ENCODE data around the gene KIF3B.
A peak's percentile ranks its signal among the peaks of the same experiment; 100 is the strongest.
"Not testable (repeated sequence)": the region's sequence is repeated elsewhere in the genome, so short reads cannot be mapped to it uniquely, and the experiment has no call there.

KIF3B gene

DNA sequence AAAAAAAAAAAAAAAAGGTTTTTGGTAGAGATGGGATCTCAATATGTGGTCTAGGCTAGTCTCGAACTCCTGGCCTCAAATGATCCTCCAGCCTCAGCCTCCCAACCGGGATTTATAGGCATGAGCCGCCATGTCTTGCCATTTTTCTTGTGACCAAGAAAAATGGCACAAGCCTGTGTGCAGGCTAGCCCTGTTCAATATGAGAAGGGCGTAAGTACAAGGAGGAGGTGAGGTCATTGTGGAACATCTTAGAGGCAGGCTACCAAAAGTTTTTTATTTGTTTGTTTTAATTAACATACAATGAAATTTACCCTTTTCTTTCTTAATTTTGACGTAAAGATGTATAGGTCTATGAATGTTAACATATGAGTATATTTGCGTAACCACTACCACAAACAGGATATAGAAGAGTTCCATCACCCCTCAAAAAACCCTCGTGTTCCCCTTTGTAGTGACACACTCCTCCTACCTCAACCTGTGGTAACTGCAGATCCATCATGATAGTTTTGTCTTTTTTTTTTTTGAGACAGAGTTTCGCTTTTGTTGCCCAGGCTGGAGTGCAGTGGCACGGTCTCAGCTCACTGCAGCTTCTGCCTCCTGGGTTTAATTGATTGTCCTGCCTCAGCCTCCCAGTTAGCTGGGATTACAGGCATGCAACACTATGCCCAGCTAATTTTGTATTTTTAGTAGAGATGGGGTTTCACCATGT is 28.3 kb upstream of the KIF3B start:
- peak; percentile 86 for DNase-seq

DNA sequence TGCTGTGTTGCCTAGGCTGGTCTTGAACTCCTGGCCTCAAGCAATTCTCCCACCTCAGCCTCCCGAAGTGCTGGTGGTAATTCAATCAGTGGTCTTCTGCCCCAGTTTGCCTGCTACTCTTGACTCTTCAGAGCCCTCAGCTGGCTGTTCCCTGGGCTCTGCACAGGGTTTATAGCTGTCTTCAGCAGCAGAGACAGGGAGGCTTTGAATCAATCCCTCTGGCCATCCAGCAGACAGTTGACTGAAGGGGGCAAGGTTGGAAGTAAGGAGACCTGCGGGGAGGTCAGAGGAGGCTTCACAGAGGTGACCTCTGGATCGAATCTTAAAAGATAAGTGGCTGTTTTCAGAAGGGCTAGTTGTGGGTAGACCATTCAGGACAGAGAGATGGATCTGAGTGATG is 26.0 kb upstream of the KIF3B start:
- no peak for DNase-seq

GRCh38 chr20:32252189-32252588 is 25.3 kb upstream of the KIF3B start:
- no peak for DNase-seq

GRCh38 chr20:32260973-32261372 is 16.5 kb upstream of the KIF3B start:
- DNase-seq = not testable (repeated sequence)

GRCh38 chr20:32261644-32262043 is 15.8 kb upstream of the KIF3B start:
- no peak for DNase-seq

GRCh38 chr20:32263398-32263954 is 14.0 kb upstream of the KIF3B start:
- DNase-seq = no peak

DNA sequence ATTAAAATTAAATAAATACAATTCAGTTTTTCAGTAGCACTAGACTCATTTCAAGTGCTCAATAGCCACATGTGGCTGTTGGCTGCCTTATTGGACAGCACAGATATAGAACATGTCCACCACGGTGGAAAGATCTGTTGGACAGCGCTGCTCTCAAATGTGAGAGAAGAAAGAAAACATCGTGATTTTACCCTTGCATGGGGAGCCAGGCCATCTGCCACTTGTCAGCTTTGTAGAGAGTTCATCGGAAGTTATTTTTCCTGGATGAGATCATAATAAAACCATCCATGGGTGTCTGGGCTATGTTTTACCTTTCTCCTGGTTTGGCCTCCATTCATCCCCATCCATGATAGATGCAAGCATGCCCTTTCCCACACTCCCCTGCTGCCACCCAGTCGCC is 5.8 kb upstream of the KIF3B start:
- DNase-seq = no peak

DNA sequence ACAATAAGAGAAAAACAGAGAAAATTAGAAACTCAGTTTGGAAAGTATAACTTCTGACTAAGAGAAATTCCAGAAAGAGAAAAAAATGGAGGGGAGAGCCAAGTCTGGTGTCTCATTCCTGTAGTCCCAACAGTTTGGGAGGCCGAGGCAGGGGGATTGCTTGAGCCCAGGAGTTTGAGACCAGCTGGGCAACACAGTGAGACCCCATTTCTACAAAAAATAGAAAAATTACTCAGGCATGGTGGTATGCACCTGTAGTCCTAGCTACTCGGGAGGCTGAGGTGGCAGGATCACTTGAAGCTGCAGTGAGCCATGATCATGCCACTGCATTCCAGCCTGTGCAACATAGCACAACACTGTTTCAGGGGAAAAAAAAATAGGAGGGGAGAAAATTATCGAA is 3.1 kb upstream of the KIF3B start:
- no peak for DNase-seq

- DNase-seq = not testable (repeated sequence)
Measured at GRCh38 chr20:32275163-32275562, 2.3 kb upstream of the KIF3B start.

DNA sequence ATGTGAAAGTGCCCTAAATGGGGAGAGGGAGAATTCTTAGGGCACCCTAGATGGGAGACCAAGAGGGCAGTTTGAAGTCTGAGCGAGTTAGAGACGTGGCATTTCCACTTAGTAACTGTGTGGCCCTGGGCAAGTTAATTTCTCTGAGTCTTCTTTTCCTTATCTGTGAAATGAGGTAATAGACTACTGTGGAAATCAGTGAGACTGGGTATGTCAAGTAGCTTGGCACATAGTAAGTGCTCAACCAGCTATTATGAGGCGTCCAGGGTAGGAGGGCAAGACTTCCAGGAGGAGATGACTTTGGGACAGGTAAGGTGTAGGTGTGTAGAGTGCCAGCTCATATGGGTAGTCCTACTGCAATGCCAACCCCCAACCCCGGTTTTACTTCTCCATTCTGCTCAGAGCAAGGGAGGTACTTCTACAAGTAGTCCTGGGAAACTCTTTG is 770 bp downstream of the KIF3B start:
- peak; percentile 35 for DNase-seq

DNA sequence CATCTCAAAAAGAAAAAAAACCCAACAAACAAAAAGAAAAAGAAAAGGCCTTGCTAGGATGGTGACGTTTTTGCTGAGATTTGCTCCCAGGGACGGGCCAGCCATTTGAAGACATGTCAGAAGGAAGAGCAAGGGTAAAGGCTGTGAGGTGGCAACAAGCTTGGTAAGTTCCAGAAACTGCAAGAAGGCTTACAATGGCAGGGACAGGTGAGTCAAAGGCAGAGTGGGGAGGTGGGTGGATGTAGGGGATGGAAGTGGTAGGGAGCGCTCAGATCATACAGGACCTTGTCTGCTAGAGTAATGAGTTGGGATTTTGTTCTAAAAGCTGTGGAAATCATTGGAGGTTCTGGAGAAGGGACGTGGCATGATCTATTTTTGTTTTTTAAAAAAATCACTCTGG is 4.3 kb downstream of the KIF3B start:
- DNase-seq = no peak

GRCh38 chr20:32282461-32282860 is 5.0 kb downstream of the KIF3B start:
- no peak for DNase-seq

GRCh38 chr20:32285082-32285620 is 7.7 kb downstream of the KIF3B start:
- no peak for DNase-seq

DNA sequence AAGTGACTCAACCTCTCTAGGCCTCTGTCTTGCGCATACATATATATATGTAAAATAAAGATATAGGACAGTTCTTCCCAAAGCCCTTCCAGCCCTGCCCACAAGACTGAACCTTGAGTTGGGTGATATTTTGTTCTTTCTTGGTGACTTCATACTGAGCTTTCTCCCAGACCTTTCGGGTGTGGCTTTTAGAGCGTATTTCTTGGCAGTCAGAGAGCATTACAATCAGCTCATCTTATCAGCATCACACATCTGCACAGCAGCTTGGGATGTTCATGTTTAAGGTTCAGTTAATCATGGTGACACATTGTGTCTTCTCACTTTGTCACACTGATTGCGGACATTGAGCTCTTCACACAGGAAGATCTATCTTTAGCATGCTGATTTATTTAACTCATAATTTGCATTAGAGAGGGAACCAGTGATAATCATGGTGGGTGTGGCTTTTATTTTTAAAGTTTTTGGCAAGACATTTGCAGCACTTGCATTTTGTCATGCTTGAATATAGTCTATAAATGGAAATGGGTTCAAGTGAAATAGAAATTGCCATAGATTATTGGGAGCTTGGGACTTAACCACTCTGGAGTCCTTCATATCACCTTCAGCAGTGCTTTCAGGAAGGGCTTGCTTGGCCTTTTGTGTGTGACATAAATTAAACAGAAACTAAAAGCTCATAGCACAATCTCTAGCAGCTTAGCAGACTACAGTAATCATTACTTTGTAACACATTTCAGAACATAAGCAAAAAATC is 8.3 kb downstream of the KIF3B start:
- no peak for DNase-seq

GRCh38 chr20:32287231-32287638 is 9.8 kb downstream of the KIF3B start:
- no peak for DNase-seq

DNA sequence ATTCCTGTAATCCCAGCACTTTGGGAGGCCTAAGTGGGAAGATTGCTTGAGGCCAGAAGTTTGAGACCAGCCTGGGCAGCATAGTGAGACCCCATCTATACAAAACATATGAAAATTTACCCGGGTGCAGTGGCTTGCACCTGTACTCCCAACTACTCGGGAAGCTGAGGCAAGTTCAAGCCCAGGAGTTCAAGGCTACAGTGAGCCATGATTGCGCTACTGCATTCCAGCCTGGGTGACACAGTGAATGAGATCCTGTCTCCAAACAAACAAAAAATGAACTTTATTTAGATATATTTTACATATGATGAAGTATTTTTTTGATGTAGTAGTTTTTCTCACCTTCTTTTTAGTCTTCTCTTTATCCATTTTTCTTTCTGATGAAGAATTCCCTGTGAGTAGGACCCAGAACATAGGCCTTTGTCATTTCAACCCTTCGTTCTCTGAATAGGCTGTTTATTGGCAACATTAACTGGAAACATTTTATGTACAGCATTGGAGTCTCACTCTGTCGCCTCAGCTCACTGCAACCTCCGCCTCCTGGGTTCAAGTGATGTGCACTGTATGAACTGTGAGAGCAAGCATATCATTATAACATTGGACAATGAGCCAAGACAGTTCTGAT is 10.9 kb downstream of the KIF3B start:
- no peak for DNase-seq

- not testable (repeated sequence) for DNase-seq
Measured at GRCh38 chr20:32289299-32289660, 11.8 kb downstream of the KIF3B start.

GRCh38 chr20:32289661-32290431 is 12.4 kb downstream of the KIF3B start:
- DNase-seq = no peak

DNA sequence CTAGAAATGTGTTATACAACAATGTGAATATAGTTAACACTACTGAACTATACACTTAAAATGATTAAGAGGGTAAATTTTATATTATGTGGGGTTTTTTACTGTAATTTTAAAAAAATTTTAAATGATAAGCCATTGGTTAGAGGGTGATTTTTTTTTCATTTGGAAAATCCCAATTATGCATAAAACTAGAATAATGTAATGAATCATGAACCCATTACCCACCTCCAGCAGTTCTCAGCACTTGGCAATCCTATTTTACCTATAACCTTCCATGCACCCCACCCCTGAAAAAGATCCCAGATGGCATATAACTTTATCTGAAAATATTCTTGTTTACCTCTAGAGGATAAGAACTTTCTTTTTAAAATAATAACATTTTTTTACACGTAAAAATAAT is 13.7 kb downstream of the KIF3B start:
- no peak for DNase-seq

DNA sequence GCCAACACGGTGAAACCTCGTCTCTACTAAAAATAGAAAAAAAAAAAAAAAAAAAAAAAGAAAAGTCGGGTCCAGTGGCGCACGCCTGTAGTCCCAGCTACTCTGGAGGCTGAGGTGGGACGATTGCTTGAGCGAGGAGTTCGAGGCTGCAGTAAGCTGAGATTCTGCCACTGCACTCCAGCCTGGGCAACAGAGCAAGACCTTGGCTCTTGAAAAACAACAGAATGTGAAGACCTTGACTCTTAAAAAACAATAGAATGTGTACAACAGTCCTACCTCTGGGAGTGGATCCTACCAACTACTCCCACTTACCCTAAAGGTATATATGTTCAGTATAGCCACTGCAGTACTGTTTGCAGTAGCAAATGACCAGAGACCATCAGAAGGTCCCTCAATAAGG is 15.1 kb downstream of the KIF3B start:
- no peak for DNase-seq

GRCh38 chr20:32294071-32294470 is 16.6 kb downstream of the KIF3B start:
- DNase-seq = no peak

GRCh38 chr20:32296412-32296811 is 19.0 kb downstream of the KIF3B start:
- DNase-seq = peak; percentile 3

Measured in MV-4-11 (cell line).